ENCODE results near the gene JAZF1.
"Not testable (repeated sequence)": the region's sequence is repeated elsewhere in the genome, so short reads cannot be mapped to it uniquely, and the experiment has no call there.

Gene JAZF1

GRCh38 chr7:27889800-27890199, 290.8 kb downstream of the JAZF1 start:
- Histone ChIP-seq H3K4me3 (ENCODE audit: low read depth, low read length) (no peak overlapping the region), H3K27me3 (replicated peaks) (no peaks in the 10 kb centered on the region), H3K27ac (no peak overlapping the region), H3K36me3 (replicated peaks) (no peaks in the 10 kb centered on the region)
- in situ Hi-C loops (cut with HindIII; ENCODE audit: low pct_ligation_motif_present, low sequenced_read_pairs), result no loop called here
- no peak for DNase-seq
- TF ChIP-seq, protein P1, sequence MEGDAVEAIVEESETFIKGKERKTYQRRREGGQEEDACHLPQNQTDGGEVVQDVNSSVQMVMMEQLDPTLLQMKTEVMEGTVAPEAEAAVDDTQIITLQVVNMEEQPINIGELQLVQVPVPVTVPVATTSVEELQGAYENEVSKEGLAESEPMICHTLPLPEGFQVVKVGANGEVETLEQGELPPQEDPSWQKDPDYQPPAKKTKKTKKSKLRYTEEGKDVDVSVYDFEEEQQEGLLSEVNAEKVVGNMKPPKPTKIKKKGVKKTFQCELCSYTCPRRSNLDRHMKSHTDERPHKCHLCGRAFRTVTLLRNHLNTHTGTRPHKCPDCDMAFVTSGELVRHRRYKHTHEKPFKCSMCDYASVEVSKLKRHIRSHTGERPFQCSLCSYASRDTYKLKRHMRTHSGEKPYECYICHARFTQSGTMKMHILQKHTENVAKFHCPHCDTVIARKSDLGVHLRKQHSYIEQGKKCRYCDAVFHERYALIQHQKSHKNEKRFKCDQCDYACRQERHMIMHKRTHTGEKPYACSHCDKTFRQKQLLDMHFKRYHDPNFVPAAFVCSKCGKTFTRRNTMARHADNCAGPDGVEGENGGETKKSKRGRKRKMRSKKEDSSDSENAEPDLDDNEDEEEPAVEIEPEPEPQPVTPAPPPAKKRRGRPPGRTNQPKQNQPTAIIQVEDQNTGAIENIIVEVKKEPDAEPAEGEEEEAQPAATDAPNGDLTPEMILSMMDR (IDR thresholded peaks at IDR 0.05; ENCODE audit: low read depth, low read length, missing control alignments), result no peak

DNA sequence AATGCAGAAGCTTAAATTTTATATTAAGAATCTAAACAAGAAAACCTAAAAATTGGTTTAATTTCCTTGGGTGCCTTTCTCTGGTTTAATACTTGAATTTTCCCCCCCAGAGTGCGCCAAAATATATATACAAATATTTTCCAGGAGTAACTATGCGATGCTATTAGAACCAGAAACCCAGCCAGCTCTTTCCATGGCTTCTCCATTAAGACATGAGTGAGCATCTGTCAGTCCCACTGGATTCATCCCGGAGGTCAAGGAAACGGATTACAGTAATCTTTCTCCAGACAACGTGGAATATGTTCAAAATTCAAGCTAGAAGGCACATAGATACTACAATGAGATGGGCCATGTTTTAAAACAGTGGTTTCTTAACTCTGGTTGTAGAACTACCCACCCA, 291.9 kb downstream of the JAZF1 start:
- DNase-seq, result no peak
- TF ChIP-seq, protein P1 (IDR thresholded peaks at IDR 0.05; ENCODE audit: low read depth, low read length, missing control alignments), result no peak
- Histone ChIP-seq H3K36me3 (replicated peaks) (no peaks in the 10 kb centered on the region), H3K4me3 (ENCODE audit: low read depth, low read length) (no peak overlapping the region), H3K27me3 (replicated peaks) (no peaks in the 10 kb centered on the region), H3K27ac (no peak overlapping the region)
- in situ Hi-C loops (cut with HindIII; ENCODE audit: low pct_ligation_motif_present, low sequenced_read_pairs), result no loop called here

GRCh38 chr7:27886710-27887109, 293.9 kb downstream of the JAZF1 start:
- H3K4me3 ChIP-seq (ENCODE audit: low read depth, low read length); H3K27me3 ChIP-seq (replicated peaks); H3K36me3 ChIP-seq (replicated peaks); H3K27ac ChIP-seq; in situ Hi-C loops (cut with HindIII; ENCODE audit: low pct_ligation_motif_present, low sequenced_read_pairs); DNase-seq: not testable (repeated sequence)

DNA sequence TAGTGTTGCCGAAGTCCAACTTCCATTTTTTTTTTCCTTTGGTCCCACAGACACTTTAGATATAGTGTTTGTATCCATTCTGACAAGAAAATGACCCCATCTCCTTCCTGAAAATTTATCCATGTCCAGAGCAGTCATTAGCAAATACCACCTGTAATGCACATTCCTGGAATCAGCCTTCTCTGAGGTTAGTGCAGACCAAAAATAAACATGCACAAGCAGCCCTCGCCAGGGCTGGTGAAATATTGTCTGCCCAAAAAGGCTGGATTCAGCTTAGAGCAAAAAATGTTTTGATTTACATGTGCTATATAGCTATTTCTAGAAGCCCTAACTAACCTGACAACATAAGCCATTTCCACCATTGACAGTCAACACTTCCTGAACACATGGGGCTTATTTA, 294.9 kb downstream of the JAZF1 start:
- Histone ChIP-seq H3K27ac (no peak overlapping the region), H3K27me3 (replicated peaks) (no peaks in the 10 kb centered on the region), H3K4me3 (ENCODE audit: low read depth, low read length) (no peak overlapping the region), H3K36me3 (replicated peaks) (no peaks in the 10 kb centered on the region)
- in situ Hi-C loops (cut with HindIII; ENCODE audit: low pct_ligation_motif_present, low sequenced_read_pairs), result no loop called here
- no peak for DNase-seq
- TF ChIP-seq, protein P1 (IDR thresholded peaks at IDR 0.05; ENCODE audit: low read depth, low read length, missing control alignments), result no peak

GRCh38 chr7:27883696-27884095, 296.9 kb downstream of the JAZF1 start:
- TF ChIP-seq, protein P1 (IDR thresholded peaks at IDR 0.05; ENCODE audit: low read depth, low read length, missing control alignments), result no peak
- in situ Hi-C loops (cut with HindIII; ENCODE audit: low pct_ligation_motif_present, low sequenced_read_pairs), result no loop called here
- DNase-seq, result peak; percentile 16
- Histone ChIP-seq H3K27ac (no peak overlapping the region), H3K27me3 (replicated peaks) (no peaks in the 10 kb centered on the region), H3K36me3 (replicated peaks) (no peaks in the 10 kb centered on the region), H3K4me3 (ENCODE audit: low read depth, low read length) (no peak overlapping the region)

DNA sequence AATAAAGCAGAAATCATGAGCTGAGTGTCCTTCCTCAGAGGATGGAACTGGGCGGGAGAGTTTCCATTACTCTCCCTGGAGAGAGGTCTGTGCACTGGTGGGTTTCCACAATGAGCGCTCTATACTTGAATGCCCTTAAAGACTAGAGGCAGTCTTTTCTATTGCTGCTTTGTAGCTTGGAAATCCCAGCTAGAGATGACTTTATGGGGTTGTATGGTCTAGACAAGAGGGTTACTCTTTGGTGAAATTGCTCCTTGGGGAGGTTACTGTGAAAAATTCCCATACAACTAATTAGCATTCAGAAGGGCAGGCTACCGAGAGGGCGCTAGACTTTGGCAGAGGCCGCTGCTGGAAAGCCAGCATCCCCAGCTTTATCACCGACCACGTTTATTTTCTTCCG, 303.8 kb downstream of the JAZF1 start:
- H3K27me3 ChIP-seq (replicated peaks), result no peaks in the 10 kb centered on the region
- in situ Hi-C loops (cut with HindIII; ENCODE audit: low pct_ligation_motif_present, low sequenced_read_pairs), result no loop called here
- H3K4me3 ChIP-seq (ENCODE audit: low read depth, low read length), result no peak overlapping the region
- H3K36me3 ChIP-seq (replicated peaks), result no peaks in the 10 kb centered on the region
- no peak overlapping the region for H3K27ac ChIP-seq
- TF ChIP-seq, protein P1 (IDR thresholded peaks at IDR 0.05; ENCODE audit: low read depth, low read length, missing control alignments), result no peak
- DNase-seq, result no peak

All from brain microvascular endothelial cell (primary cell).